ENCODE data around the gene LDB2. TPM values are rescaled to one million over a fixed set of nuclear protein-coding genes. Genes with fewer than 3 reads are reported as not detected.

The LDB2 gene
- total RNA-seq, 1 donor from 2014 or later, result 360 TPM

GRCh38 chr4:16807355-16807754, 91.1 kb downstream of the LDB2 start:
- no peak for DNase-seq (ENCODE audit: low read depth in 2 of 2)

GRCh38 chr4:16804581-16804980, 93.9 kb downstream of the LDB2 start:
- DNase-seq (ENCODE audit: low read depth in 2 of 2), result no peak

GRCh38 chr4:16802044-16802443, 96.4 kb downstream of the LDB2 start:
- DNase-seq (ENCODE audit: low read depth in 2 of 2), result no peak

DNA sequence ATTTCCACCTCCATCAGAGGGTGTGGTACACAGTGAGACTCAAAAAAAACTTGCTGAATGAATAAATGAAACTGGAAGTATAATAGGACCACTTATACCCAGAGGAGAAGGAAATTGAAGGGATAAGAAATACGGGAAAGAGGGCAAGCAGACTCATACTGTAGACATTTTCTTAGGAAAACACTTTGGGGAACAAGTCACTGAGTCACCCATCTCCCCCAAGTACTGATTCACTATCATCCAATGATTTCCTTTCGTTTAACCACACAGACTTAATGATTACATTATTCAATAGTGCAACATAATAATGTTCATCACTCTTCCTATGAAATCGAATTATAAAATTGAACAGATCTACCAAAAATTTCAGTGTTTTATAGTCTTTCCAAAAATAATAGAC, 97.1 kb downstream of the LDB2 start:
- no peak for DNase-seq (ENCODE audit: low read depth in 2 of 2)

DNA sequence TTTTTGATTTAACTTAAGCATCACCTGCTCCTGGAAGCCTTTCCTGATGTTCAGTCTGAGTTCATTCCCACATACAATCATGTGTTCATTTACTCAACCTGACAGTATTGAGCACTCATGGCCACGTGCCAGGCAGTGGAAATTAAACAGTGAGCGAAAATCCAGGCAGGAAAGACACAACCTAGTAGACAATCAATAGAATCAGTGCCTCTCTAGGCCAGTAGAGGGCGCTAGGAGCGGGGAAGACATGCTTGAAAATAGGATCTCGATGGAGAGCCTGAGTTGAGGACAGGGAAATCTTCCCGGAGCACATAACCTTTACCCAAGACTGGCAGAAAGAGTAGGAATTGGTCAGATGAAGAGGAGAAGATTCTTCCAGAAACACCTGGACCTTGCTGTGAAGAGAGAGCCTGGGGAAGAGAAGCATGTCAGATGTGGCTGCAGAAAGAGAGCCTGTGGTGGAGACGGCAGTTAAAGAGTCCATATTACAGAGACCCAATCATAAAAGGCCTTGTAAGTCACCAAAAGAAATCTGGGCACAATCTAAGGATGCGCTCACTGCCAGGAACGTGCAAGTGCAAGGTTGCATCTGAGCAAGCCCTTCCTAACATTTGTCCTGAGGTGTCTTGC, 103.5 kb downstream of the LDB2 start:
- peak; percentile 69 to 77 for DNase-seq (ENCODE audit: low read depth in 2 of 2)

- no peak for DNase-seq (ENCODE audit: low read depth in 2 of 2)
Measured at GRCh38 chr4:16791460-16791859, 107.0 kb downstream of the LDB2 start.

DNA sequence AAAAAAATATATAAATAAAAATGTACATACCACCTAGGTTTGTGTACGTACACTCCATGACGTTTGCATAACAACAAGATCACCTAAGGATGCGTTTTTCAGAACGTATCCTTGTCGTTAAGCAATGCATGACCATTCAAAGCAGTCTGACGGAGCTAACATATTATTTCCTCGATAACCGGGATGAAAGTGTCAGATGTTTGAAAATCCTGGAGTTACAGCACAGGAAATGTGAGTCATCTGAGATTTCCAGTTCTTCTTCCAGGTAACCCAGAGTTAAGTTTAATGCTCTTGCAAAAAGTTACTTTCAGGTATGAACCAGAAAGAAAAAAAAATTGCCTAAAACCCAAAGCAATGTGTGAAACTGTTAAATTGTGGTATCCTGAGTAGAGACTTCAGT, 107.9 kb downstream of the LDB2 start:
- peak; percentile 17 to 74 for DNase-seq (ENCODE audit: low read depth in 2 of 2)

DNA sequence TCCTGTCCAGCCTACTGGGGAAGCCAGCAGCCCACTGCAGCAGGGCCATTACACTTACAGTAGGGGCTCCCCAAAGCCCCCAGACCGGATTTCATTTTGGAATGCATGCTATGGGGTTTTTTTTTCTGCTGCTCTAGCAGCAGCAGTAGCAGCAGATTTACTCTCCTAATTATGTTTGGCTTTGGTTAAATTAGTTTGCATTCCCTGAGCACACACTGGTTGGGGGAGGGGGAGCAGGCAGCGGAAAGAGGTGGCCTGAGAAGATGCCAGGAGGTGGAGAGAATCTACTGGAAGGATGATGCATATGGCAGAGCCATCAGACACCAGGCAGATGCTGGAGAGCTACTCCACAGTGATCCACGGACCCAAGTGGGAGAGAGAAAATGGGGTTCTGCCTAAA, 109.6 kb downstream of the LDB2 start:
- no peak for DNase-seq (ENCODE audit: low read depth in 2 of 2)

DNA sequence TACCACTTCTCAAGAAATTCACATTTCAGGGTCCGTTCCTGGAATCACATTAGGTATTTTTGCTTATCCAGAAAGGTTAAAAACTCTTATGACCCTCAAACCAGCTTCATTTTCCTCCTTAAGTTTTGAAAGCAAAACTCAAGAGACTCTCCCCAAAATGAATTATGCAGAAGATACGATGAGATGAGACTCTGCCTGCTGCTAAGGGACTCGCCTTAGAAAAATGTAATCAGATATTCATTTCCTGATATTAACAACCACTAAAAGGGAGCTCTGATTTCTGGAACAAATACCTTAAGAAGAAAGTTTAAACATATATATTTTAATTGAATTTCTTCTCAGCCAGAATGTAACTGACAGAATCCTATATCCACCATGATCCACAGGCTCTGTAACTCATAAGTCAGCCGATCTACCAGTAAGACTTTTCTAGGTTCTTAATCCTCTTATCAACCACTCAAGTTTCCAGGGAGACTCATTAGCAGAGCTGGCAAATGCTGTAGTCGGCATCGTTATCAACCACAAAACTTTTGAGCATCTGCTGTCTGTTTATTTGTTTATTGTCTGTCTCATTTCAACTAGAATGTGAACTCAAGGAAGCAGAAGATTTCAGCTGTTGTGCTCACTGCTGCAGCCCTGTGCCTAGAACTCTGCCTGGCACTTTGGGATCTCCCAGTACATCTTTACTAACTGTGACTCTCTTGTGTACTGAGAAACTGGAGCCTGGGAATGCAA, 112.5 kb downstream of the LDB2 start:
- no peak for DNase-seq (ENCODE audit: low read depth in 2 of 2)

- DNase-seq (ENCODE audit: low read depth in 2 of 2), result peak in 1 of 2 donors; percentile 88
Measured at GRCh38 chr4:16783119-16783518, 115.3 kb downstream of the LDB2 start.

- DNase-seq (ENCODE audit: low read depth in 2 of 2), result no peak
Measured at GRCh38 chr4:16779028-16779675, 119.3 kb downstream of the LDB2 start.

- DNase-seq (ENCODE audit: low read depth in 2 of 2), result no peak
Measured at GRCh38 chr4:16777726-16778125, 120.7 kb downstream of the LDB2 start.

GRCh38 chr4:16775411-16776154, 122.9 kb downstream of the LDB2 start:
- DNase-seq (ENCODE audit: low read depth in 2 of 2), result no peak

GRCh38 chr4:16772366-16772850, 126.0 kb downstream of the LDB2 start:
- DNase-seq (ENCODE audit: low read depth in 2 of 2), result peak in 1 of 2 donors; percentile 68

GRCh38 chr4:16770710-16771285, 127.6 kb downstream of the LDB2 start:
- DNase-seq (ENCODE audit: low read depth in 2 of 2), result no peak

DNA sequence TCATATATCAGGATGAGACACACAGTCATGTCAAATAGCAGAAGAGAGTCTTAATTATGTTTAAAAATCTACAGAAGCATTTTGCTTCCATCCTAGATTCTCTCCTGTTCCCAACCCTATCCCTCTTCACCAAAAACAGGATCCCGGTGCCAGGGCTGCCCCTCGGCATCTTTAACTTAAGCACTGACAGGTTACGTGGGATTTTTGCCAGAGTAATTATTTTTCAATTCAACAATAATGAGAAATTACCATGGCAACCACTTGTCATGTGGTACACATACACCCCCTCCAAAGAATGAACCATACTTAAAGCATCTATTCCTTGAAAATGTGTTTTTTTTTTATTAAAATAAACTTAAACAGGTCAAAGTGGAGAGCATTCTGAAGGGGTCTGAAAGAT, 130.6 kb downstream of the LDB2 start:
- DNase-seq (ENCODE audit: low read depth in 2 of 2), result no peak

DNA sequence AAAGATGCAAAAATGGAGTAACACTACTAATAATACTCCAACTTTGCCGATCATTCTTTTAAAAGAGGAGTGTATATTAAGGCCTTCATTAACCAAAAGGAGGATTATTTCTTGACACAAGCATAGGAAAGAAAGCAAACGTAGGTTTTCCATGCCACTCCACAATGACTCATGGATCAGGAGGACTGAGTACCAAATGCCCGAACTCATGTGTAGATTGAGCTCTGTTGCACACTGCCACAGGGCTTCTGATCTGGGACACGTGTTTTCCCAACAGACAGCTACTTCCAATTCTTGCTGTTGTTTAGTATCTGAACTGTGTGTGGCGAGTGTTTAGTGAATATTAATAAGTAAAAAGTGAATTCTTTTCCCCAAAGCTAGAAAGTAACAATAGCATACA, 131.2 kb downstream of the LDB2 start:
- DNase-seq (ENCODE audit: low read depth in 2 of 2), result no peak

DNA sequence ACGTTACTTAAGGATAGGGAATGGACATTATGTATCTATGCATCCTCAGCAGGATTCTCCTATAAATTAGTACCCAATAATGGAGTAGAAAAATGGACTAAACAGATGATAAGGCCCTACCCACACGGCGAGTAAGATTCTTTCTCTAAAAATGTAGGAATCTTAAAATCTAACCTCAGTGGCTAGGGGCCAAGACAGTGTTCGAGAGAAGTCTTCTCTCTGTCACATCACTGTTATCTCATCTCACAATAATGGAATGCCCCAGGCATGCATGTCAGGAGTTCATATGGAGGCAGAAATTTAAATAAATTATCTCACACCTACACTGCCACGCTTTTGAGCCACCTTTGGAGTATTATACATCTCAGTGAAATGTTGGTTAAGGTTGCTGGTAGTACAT, 132.9 kb downstream of the LDB2 start:
- DNase-seq (ENCODE audit: low read depth in 2 of 2), result no peak

DNA sequence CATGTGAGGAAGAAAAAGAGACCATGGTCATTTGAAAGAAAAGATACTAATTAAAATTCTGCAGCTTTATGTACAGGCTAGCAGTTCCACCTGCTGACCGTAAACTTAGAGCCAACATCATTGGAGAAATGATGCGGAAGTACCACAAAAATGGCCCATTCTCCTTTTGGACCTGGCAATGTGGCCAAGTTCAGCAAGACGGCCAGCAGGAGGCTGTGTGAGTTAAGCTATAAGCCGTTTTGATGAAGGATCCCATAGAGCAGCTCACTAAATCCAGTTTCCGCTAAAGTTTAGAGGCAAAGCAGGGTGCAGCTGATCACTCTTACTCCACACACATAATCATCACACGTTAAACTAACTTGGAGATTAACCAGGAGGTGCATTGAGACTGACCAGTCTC, 133.8 kb downstream of the LDB2 start:
- peak in 1 of 2 donors; percentile 54 for DNase-seq (ENCODE audit: low read depth in 2 of 2)

DNA sequence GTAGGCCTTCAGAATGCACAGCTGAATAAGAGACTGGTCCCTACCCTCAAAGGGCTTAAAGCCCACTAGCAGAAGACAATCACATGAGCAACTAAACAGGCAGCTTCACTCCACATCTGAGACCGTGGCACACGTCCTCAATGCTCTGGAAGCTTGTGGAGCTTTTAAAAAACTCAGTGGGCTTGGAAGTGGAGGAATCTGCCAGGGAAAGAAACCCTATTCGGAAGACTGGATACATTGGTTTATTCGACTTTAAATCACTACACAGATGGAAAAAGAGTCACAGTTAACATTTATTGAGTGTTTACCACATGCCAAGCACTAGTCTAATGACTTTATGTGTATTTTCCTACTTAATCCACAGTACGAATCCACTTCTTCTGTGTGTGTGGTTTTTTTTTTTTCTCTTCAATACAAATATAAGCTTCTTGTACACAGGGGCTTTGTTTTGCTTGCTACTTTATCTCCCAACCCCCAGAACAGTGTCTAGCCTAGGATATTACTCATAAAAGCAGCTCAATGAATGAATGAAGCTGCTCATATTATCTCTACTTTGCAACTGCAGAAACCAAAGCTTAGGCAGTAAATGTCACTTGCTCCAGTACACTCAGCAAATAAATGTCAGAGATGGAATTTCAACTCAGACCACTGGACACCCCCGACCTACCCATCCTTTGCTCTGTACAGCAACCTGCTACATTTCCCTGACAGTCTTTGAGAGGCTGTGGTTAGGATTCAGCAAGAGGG, 137.7 kb downstream of the LDB2 start:
- DNase-seq (ENCODE audit: low read depth in 2 of 2), result no peak
